ENCODE data around the gene COLEC11.

Gene COLEC11

DNA sequence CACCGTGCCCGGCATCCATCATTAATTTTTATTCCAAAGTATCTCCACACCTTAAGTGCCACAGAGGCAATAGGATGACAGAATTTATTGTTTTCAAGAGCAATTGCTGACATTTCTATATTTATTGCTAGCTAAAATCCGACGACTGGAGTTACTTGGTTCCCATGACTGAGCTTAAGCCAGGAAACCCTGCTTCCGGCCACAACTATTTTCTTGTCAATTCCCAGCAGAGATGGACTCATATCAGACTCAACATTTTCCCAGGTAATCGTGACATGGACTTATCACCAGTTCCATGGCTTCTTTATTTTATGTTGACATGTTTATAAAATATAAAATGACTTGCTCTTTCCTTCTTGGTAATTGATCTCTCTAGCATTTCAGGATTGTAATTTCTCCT, 87.9 kb downstream of the COLEC11 start:
- H3K4me3 ChIP-seq (ENCODE audit: low read depth, low read length): no peak overlapping the region
- H3K9me3 ChIP-seq (ENCODE audit: control insufficient read depth, insufficient read depth, low read depth, low read length): no peaks in the 10 kb centered on the region
- POLR2A ChIA-PET: no interaction called here
- TF ChIP-seq ZNF302 (tag by site-specific recombination; IDR thresholded peaks at IDR 0.05; ENCODE audit: low read depth): no peak
- no peak for TF ChIP-seq ZNF670 (tag by site-specific recombination; IDR thresholded peaks at IDR 0.05; ENCODE audit: low read depth)
- TF ChIP-seq ZSCAN30 (tag by site-specific recombination; IDR thresholded peaks at IDR 0.05): no peak
- no peak for TF ChIP-seq ZNF521 (tag by site-specific recombination; IDR thresholded peaks at IDR 0.05)
- no peak for TF ChIP-seq ZNF623 (tag by site-specific recombination; IDR thresholded peaks at IDR 0.05)
- TF ChIP-seq, protein P1, sequence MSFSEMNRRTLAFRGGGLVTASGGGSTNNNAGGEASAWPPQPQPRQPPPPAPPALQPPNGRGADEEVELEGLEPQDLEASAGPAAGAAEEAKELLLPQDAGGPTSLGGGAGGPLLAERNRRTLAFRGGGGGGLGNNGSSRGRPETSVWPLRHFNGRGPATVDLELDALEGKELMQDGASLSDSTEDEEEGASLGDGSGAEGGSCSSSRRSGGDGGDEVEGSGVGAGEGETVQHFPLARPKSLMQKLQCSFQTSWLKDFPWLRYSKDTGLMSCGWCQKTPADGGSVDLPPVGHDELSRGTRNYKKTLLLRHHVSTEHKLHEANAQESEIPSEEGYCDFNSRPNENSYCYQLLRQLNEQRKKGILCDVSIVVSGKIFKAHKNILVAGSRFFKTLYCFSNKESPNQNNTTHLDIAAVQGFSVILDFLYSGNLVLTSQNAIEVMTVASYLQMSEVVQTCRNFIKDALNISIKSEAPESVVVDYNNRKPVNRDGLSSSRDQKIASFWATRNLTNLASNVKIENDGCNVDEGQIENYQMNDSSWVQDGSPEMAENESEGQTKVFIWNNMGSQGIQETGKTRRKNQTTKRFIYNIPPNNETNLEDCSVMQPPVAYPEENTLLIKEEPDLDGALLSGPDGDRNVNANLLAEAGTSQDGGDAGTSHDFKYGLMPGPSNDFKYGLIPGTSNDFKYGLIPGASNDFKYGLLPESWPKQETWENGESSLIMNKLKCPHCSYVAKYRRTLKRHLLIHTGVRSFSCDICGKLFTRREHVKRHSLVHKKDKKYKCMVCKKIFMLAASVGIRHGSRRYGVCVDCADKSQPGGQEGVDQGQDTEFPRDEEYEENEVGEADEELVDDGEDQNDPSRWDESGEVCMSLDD (tag by site-specific recombination; IDR thresholded peaks at IDR 0.05): no peak
- TF ChIP-seq SP3 (tag by site-specific recombination; IDR thresholded peaks at IDR 0.05): no peak
- TF ChIP-seq, protein P2, sequence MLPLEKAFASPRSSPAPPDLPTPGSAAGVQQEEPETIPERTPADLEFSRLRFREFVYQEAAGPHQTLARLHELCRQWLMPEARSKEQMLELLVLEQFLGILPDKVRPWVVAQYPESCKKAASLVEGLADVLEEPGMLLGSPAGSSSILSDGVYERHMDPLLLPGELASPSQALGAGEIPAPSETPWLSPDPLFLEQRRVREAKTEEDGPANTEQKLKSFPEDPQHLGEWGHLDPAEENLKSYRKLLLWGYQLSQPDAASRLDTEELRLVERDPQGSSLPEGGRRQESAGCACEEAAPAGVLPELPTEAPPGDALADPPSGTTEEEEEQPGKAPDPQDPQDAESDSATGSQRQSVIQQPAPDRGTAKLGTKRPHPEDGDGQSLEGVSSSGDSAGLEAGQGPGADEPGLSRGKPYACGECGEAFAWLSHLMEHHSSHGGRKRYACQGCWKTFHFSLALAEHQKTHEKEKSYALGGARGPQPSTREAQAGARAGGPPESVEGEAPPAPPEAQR (tag by site-specific recombination; IDR thresholded peaks at IDR 0.05): no peak
- TF ChIP-seq ZNF121 (tag by site-specific recombination; IDR thresholded peaks at IDR 0.05): no peak
- no peak for TF ChIP-seq TCF7L2 (IDR thresholded peaks at IDR 0.05; ENCODE audit: borderline replicate concordance, low read depth, low read length)
- CTCF ChIA-PET: interaction anchor here (0.7 kb wide), 1 partner anchor 27 kb away, joined by 3 read pairs; no protein-coding TSS in a partner anchor
- H3K36me3 ChIP-seq (ENCODE audit: control insufficient read depth in 2 of 2, insufficient read depth in 1 of 2, low read length in 2 of 2): no peaks in the 10 kb centered on the region
- H3K27ac ChIP-seq (ENCODE audit: extremely low read depth, low read depth, low read length): no peak overlapping the region
- H3K4me1 ChIP-seq (ENCODE audit: control insufficient read depth, insufficient read depth, low read length): no peaks in the 10 kb centered on the region

GRCh38 chr2:3683748-3684454, 89.0 kb downstream of the COLEC11 start:
- H3K4me3 ChIP-seq (ENCODE audit: low read depth, low read length): no peak overlapping the region
- TF ChIP-seq SALL2 (tag by site-specific recombination; IDR thresholded peaks at IDR 0.05; ENCODE audit: borderline replicate concordance) (no peak), SCRT1 (tag by site-specific recombination; IDR thresholded peaks at IDR 0.05; ENCODE audit: borderline replicate concordance) (0 out of 2 replicates have a peak, but pooled peaks have one; percentile 24), SCRT2 (tag by site-specific recombination; IDR thresholded peaks at IDR 0.05) (0 out of 2 replicates have a peak, but pooled peaks have one; percentile 44)
- no peaks in the 10 kb centered on the region for H3K4me1 ChIP-seq (ENCODE audit: control insufficient read depth, insufficient read depth, low read length)
- no peaks in the 10 kb centered on the region for H3K9me3 ChIP-seq (ENCODE audit: control insufficient read depth, insufficient read depth, low read depth, low read length)
- ChIA-PET CTCF (no interaction called here), POLR2A (no interaction called here)
- H3K36me3 ChIP-seq (ENCODE audit: control insufficient read depth in 2 of 2, insufficient read depth in 1 of 2, low read length in 2 of 2): no peaks in the 10 kb centered on the region
- H3K27ac ChIP-seq (ENCODE audit: extremely low read depth, low read depth, low read length): no peak overlapping the region

- TF ChIP-seq ZNF701 (tag by site-specific recombination; IDR thresholded peaks at IDR 0.05) (no peak), ZNF510 (tag by site-specific recombination; IDR thresholded peaks at IDR 0.05; ENCODE audit: insufficient replicate concordance) (no peak), ZBTB48 (tag by site-specific recombination; IDR thresholded peaks at IDR 0.05) (no peak), ZNF37A (tag by site-specific recombination; IDR thresholded peaks at IDR 0.05) (no peak), ZNF341 (tag by site-specific recombination; IDR thresholded peaks at IDR 0.05; ENCODE audit: low read depth) (no peak)
- H3K27ac ChIP-seq (ENCODE audit: extremely low read depth, low read depth, low read length): no peak overlapping the region
- H3K4me3 ChIP-seq (ENCODE audit: low read depth, low read length): no peak overlapping the region
- H3K9me3 ChIP-seq (ENCODE audit: control insufficient read depth, insufficient read depth, low read depth, low read length): no peaks in the 10 kb centered on the region
- ChIA-PET CTCF (interaction anchor here (0.6 to 0.9 kb wide), 2 partner anchors 39 to 843 kb away, joined by 3 to 4 read pairs; no protein-coding TSS in a partner anchor), POLR2A (no interaction called here)
- H3K4me1 ChIP-seq (ENCODE audit: control insufficient read depth, insufficient read depth, low read length): no peaks in the 10 kb centered on the region
- no peaks in the 10 kb centered on the region for H3K36me3 ChIP-seq (ENCODE audit: control insufficient read depth in 2 of 2, insufficient read depth in 1 of 2, low read length in 2 of 2)
These were observed 95.3 kb downstream of the COLEC11 start for GRCh38 chr2:3689998-3690748.

Measured in HEK293 (cell line).